ENCODE measurements around the gene MPND.
A peak's percentile ranks its signal among the peaks of the same experiment; 100 is the strongest.

MPND gene

GRCh38 chr19:4350726-4351125, 7.4 kb downstream of the MPND start:
- no peak for DNase-seq

- peak; percentile 74 for DNase-seq
Measured at GRCh38 chr19:4352701-4353121, 9.3 kb downstream of the MPND start.

- DNase-seq, result no peak
Measured at GRCh38 chr19:4354282-4354681, 10.9 kb downstream of the MPND start.

GRCh38 chr19:4354897-4355296, 11.5 kb downstream of the MPND start:
- DNase-seq, result no peak

- DNase-seq, result no peak
Measured at GRCh38 chr19:4357095-4357797, 13.9 kb downstream of the MPND start.

- DNase-seq, result no peak
Measured at GRCh38 chr19:4357921-4358326, 14.6 kb downstream of the MPND start.

- DNase-seq, result no peak
Measured at GRCh38 chr19:4358709-4359626, 15.6 kb downstream of the MPND start.

- no peak for DNase-seq
Measured at GRCh38 chr19:4359627-4360000, 16.3 kb downstream of the MPND start.

- DNase-seq, result no peak
Measured at GRCh38 chr19:4360081-4360569, 16.8 kb downstream of the MPND start.

GRCh38 chr19:4360641-4361151, 17.3 kb downstream of the MPND start:
- no peak for DNase-seq

GRCh38 chr19:4361152-4362046, 18.0 kb downstream of the MPND start:
- no peak for DNase-seq

GRCh38 chr19:4362101-4362828, 18.9 kb downstream of the MPND start:
- DNase-seq, result no peak

- DNase-seq, result no peak
Measured at GRCh38 chr19:4362831-4363545, 19.6 kb downstream of the MPND start.

- DNase-seq, result no peak
Measured at GRCh38 chr19:4363571-4364304, 20.4 kb downstream of the MPND start.

GRCh38 chr19:4365341-4365740, 22.0 kb downstream of the MPND start:
- DNase-seq, result no peak

- DNase-seq, result no peak
Measured at GRCh38 chr19:4365791-4366665, 22.7 kb downstream of the MPND start.

- DNase-seq, result no peak
Measured at GRCh38 chr19:4366666-4367335, 23.4 kb downstream of the MPND start.

- DNase-seq, result no peak
Measured at GRCh38 chr19:4367336-4367723, 24.0 kb downstream of the MPND start.

GRCh38 chr19:4367781-4368127, 24.4 kb downstream of the MPND start:
- DNase-seq, result no peak
